Effector memory CD4-positive, alpha-beta T cell (primary cell): Measurements from ENCODE around the gene CYTH1.

Source experiments
- DNase-seq, 3 donors: peaks; one replicate each; pipeline ENCODE4 v3.0.0-alpha.2; 2020
- H3K27ac ChIP-seq: 2 replicates; pipeline ENCODE4 v1.7.0; 2013; ENCODE audit warnings: mild to moderate bottlenecking, low read length, moderate library complexity; ENCODE audit not compliant: insufficient read depth, poor library complexity, severe bottlenecking
- H3K27me3 ChIP-seq: replicated peaks from 2 replicates; pipeline ENCODE4 v1.7.0; 2013; ENCODE audit warnings: mild to moderate bottlenecking, low read length; ENCODE audit not compliant: insufficient read depth, control insufficient read depth, poor library complexity, severe bottlenecking
- H3K36me3 ChIP-seq: 2 replicates; pipeline ENCODE4 v1.7.0; 2013; ENCODE audit warnings: mild to moderate bottlenecking, low read length, moderate library complexity; ENCODE audit not compliant: control insufficient read depth, insufficient read depth
- H3K4me1 ChIP-seq: 2 replicates; pipeline ENCODE4 v1.7.0; 2013; ENCODE audit warnings: low read length, mild to moderate bottlenecking; ENCODE audit not compliant: control insufficient read depth, insufficient read depth, poor library complexity, severe bottlenecking
- H3K4me3 ChIP-seq: 2 replicates; pipeline ENCODE4 v1.7.0; 2013; ENCODE audit warnings: low read length, low read depth, mild to moderate bottlenecking; ENCODE audit not compliant: insufficient read depth, poor library complexity, severe bottlenecking
- H3K9me3 ChIP-seq: 2 replicates; pipeline ENCODE4 v1.7.0; 2013; ENCODE audit warnings: mild to moderate bottlenecking, low read length, moderate library complexity; ENCODE audit not compliant: control insufficient read depth
- total RNA-seq, 3 donors: gene quantifications; one replicate each; lab custom pipeline; 2026; lab: John Stamatoyannopoulos, UW

The CYTH1 gene
- total RNA-seq, result 546 to 633 (median 604) reads per million in 3 donors

DNA sequence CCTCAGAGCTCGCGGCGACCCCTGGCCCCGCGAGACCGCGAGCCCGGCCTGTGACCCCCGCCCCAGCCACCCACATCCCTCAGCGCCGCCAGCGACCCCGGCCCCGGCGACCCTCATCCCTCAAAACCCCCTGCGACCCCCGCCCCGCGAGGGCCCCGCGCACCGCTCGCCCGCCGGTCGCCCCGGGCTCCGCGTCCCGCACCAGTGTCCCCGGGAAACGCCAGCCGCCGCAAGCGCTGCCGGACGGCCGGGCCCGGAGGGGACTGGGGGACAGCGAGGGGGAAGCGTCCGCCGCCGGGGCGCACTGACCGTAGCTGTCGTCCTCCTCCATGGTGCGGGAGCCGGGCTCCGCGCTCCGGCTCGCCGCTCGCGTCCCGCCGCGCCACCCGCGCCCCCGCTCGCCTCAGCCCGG lies at the start of gene CYTH1:
Gene CYTH1 (minus strand): TSS at position 381 of the 412 bp plus-strand sequence. CDS start 50 bp downstream, at position 331.
- DNase-seq, result no peak
- H3K36me3 ChIP-seq, result no peaks in the 10 kb centered on the region
- H3K9me3 ChIP-seq, result no peaks in the 10 kb centered on the region
- no peaks in the 10 kb centered on the region for H3K27me3 ChIP-seq
- H3K4me3 ChIP-seq, result peak within 1 kb of the TSS; percentile 93
- H3K4me1 ChIP-seq, result peaks cover 39% of the 10 kb centered on the region
- peak within 1 kb of the TSS; percentile 95 for H3K27ac ChIP-seq

- Histone ChIP-seq H3K4me3 (no peak overlapping the region), H3K4me1 (peaks cover 2% of the 10 kb centered on the region), H3K27ac (no peak overlapping the region), H3K9me3 (no peaks in the 10 kb centered on the region), H3K27me3 (no peaks in the 10 kb centered on the region), H3K36me3 (peaks cover 79% of the 10 kb centered on the region)
- no peak for DNase-seq
Measured at GRCh38 chr17:78829477-78829876, 47.4 kb upstream of the CYTH1 start.

DNA sequence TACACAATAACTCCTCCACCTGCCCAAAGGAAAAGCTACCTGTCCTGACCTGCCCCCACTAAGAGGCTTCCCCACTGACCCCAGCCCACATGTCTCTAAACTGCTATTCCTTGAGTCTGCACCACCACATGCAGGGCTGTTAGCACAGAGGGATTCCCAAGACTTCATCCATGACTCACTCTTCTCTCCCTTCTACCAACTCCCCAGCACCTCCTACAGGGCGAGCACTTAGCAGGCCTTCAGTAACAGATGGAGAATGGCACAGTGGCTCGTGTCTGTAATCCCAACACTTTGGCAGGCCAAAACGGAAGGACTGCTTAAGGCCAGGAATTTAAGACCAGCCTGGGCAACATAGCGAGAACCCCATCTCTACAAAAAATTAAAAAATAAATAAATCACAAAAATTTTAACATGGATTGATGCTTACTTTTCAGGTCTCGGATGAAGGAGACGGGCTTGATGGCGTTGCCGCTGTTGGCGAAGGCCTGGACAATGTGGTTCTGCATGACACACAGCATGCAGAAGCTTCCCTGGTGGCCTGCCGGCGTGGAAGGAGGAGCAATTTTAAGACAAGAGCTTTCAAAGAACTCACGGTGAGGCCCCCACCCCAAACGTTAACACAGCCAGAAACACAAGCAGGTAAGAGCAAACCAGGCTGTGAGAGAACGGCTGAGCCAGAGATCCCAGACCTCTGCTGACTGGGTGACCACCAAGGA lies 46.6 kb upstream of the CYTH1 start:
- Histone ChIP-seq H3K4me1 (peaks cover 2% of the 10 kb centered on the region), H3K36me3 (peaks cover 79% of the 10 kb centered on the region), H3K9me3 (no peaks in the 10 kb centered on the region), H3K27ac (no peak overlapping the region), H3K4me3 (no peak overlapping the region), H3K27me3 (no peaks in the 10 kb centered on the region)
- no peak for DNase-seq

DNA sequence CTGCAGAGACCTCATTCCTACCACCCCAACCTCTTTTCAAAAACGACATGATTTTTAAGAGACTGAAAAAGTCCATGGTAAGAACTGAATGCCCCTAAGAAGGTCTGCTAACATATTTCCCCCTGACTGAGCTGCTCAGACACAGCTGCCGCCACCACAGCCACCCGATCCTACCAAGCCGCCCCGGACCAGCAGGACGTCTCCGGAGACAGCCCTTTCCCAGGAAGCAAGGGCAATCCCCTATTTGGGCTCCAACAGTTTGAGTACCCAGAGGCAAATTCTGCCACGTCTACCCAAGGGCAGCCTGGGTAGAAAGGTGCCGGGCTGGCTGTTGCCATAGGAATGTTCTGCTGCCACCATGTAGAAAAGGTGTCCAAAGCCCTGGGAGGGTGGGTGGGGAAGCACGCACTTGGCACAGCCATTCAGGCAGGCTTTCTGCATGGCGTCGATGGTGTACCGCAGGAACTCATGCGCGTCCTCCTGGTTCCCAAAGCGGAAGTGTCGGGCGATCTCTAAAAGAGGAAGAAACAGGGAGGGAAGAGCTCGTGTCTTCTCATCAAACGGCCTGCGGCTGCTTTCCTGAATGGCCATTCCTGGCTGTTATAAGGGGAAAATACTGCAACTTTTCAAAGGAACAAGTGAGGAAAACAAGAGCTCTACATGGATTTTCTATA lies 44.9 kb upstream of the CYTH1 start:
- Histone ChIP-seq H3K9me3 (no peaks in the 10 kb centered on the region), H3K4me3 (no peak overlapping the region), H3K36me3 (peaks cover 77% of the 10 kb centered on the region), H3K4me1 (peaks cover 2% of the 10 kb centered on the region), H3K27ac (no peak overlapping the region), H3K27me3 (no peaks in the 10 kb centered on the region)
- no peak for DNase-seq

- Histone ChIP-seq H3K4me3 (no peak overlapping the region), H3K27ac (no peak overlapping the region), H3K4me1 (peaks cover 2% of the 10 kb centered on the region), H3K27me3 (no peaks in the 10 kb centered on the region), H3K9me3 (no peaks in the 10 kb centered on the region), H3K36me3 (peaks cover 81% of the 10 kb centered on the region)
- DNase-seq, result no peak
Measured at GRCh38 chr17:78826421-78826820, 44.3 kb upstream of the CYTH1 start.

DNA sequence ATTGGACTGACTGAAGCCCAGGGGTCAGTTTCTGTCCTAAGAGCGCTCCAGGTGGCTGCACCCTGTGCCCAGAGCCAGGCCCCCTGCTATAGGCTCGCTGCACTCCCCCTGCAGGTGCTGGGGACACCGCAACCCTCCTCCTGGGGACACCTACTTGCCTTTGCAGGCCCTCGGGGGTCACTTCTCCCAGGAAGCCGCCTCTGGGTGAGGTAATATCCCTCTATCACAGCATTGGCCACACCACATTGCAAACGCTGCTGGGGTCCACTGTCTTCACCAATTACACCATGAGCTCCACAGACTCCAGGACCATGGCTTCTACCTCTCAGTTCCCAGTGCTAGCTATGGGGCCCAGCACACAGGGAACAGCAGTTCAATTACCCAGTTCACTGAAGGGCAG lies 43.6 kb upstream of the CYTH1 start:
- Histone ChIP-seq H3K4me3 (no peak overlapping the region), H3K36me3 (peaks cover 81% of the 10 kb centered on the region), H3K27ac (no peak overlapping the region), H3K9me3 (no peaks in the 10 kb centered on the region), H3K27me3 (no peaks in the 10 kb centered on the region), H3K4me1 (peaks cover 5% of the 10 kb centered on the region)
- no peak for DNase-seq

DNA sequence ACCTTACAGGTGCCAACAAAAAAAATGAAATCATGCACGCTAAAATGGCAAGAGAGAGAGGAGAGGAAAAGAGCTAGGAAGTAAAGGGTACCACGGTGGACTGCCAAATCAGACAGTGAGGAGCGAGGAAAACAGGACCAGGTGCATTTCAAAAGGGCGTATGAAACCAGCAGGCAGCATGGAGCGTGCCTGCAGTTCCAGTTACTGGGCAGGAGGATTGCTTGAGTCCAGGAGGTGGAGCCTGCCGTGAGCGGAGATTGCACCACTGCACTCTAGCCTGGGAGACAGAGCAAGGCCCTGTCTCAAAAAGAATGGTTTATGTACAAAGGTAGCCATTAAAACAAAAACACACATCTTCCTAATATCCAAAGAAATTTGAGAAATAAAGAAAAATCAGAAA lies 42.2 kb upstream of the CYTH1 start:
- no peak overlapping the region for H3K4me3 ChIP-seq
- H3K36me3 ChIP-seq, result peaks cover 78% of the 10 kb centered on the region
- no peaks in the 10 kb centered on the region for H3K27me3 ChIP-seq
- no peak for DNase-seq
- no peak overlapping the region for H3K27ac ChIP-seq
- H3K9me3 ChIP-seq, result no peaks in the 10 kb centered on the region
- peaks cover 19% of the 10 kb centered on the region for H3K4me1 ChIP-seq

GRCh38 chr17:78823282-78824046 lies 41.4 kb upstream of the CYTH1 start:
- no peaks in the 10 kb centered on the region for H3K9me3 ChIP-seq
- no peak overlapping the region for H3K4me3 ChIP-seq
- no peaks in the 10 kb centered on the region for H3K27me3 ChIP-seq
- H3K27ac ChIP-seq, result no peak overlapping the region
- H3K36me3 ChIP-seq, result peaks cover 73% of the 10 kb centered on the region
- H3K4me1 ChIP-seq, result peaks cover 25% of the 10 kb centered on the region
- DNase-seq, result no peak

- no peak for DNase-seq
- no peaks in the 10 kb centered on the region for H3K27me3 ChIP-seq
- H3K9me3 ChIP-seq, result no peaks in the 10 kb centered on the region
- H3K36me3 ChIP-seq, result peaks cover 72% of the 10 kb centered on the region
- no peak overlapping the region for H3K27ac ChIP-seq
- peaks cover 35% of the 10 kb centered on the region for H3K4me1 ChIP-seq
- H3K4me3 ChIP-seq, result no peak overlapping the region
Measured at GRCh38 chr17:78822552-78822951, 40.5 kb upstream of the CYTH1 start.

DNA sequence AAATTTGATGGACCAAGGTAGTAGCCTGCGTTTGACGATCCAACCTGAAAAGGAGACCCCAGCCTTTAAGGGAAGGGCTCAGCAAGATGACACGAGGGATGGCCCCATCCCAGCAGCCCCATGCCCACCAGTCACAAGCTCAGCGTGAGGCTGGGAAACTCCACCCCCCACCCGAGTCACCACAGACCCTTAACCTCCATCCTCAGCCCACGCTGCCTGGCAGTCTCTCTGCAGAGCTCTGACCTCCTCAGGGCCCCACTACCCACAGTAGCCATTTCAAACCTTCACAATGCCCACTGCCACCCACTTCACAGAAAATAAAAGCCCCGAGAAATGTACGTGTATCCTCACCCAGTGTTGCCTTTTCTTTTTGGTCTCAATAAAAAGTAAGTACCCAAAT lies 39.9 kb upstream of the CYTH1 start:
- H3K9me3 ChIP-seq, result no peaks in the 10 kb centered on the region
- no peak for DNase-seq
- peaks cover 69% of the 10 kb centered on the region for H3K36me3 ChIP-seq
- H3K4me1 ChIP-seq, result peaks cover 40% of the 10 kb centered on the region
- no peak overlapping the region for H3K4me3 ChIP-seq
- H3K27me3 ChIP-seq, result no peaks in the 10 kb centered on the region
- no peak overlapping the region for H3K27ac ChIP-seq
